ENCODE measurements around the gene UBD. TPM values are rescaled to one million over a fixed set of nuclear protein-coding genes. Genes with fewer than 3 reads are reported as not detected.

Gene UBD
- total RNA-seq, 2 donors from 2014 or later, result 0.86 to 10.3 TPM

- intact Hi-C loops (cut with DNase I), result no loop called here
- Histone ChIP-seq H3K9ac (ENCODE audit: low read depth in 2 of 2, low read length in 2 of 2) (no peak overlapping the region), H3K27me3 (no peaks in the 10 kb centered on the region), H3K36me3 (no peaks in the 10 kb centered on the region), H3K4me3 (no peak overlapping the region), H3K27ac (no peak overlapping the region), H3K9me3 (no peaks in the 10 kb centered on the region), H3K4me1 (no peaks in the 10 kb centered on the region)
- no peak for DNase-seq
- TF ChIP-seq CTCF (IDR thresholded peaks at IDR 0.05), result no peak
Measured at GRCh38 chr6:29531668-29532067, 27.9 kb downstream of the UBD start.

- no peak overlapping the region for H3K4me3 ChIP-seq
- TF ChIP-seq CTCF (IDR thresholded peaks at IDR 0.05), result no peak
- intact Hi-C loops (cut with DNase I), result no loop called here
- no peaks in the 10 kb centered on the region for H3K36me3 ChIP-seq
- H3K27me3 ChIP-seq, result no peaks in the 10 kb centered on the region
- no peak overlapping the region for H3K27ac ChIP-seq
- no peaks in the 10 kb centered on the region for H3K9me3 ChIP-seq
- no peaks in the 10 kb centered on the region for H3K4me1 ChIP-seq
- no peak for DNase-seq
- no peak overlapping the region for H3K9ac ChIP-seq (ENCODE audit: low read depth in 2 of 2, low read length in 2 of 2)
Measured at GRCh38 chr6:29530671-29531310, 28.7 kb downstream of the UBD start.

- H3K27me3 ChIP-seq, result no peaks in the 10 kb centered on the region
- H3K27ac ChIP-seq, result no peak overlapping the region
Measured at GRCh38 chr6:29529956-29530355, 29.6 kb downstream of the UBD start.

GRCh38 chr6:29528988-29529560 lies 30.5 kb downstream of the UBD start:
- TF ChIP-seq CTCF (IDR thresholded peaks at IDR 0.05), result no peak
- DNase-seq, result no peak
- Histone ChIP-seq H3K4me1 (no peaks in the 10 kb centered on the region), H3K27me3 (no peaks in the 10 kb centered on the region), H3K9me3 (no peaks in the 10 kb centered on the region), H3K27ac (no peak overlapping the region), H3K9ac (ENCODE audit: low read depth in 2 of 2, low read length in 2 of 2) (no peak overlapping the region), H3K4me3 (no peak overlapping the region), H3K36me3 (no peaks in the 10 kb centered on the region)
- intact Hi-C loops (cut with DNase I), result no loop called here

More at GRCh38 chr6:29529956-29530355, 29.6 kb downstream of the UBD start:
- Histone ChIP-seq H3K9ac (ENCODE audit: low read depth in 2 of 2, low read length in 2 of 2) (no peak overlapping the region), H3K4me1 (no peaks in the 10 kb centered on the region), H3K4me3 (no peak overlapping the region), H3K9me3 (no peaks in the 10 kb centered on the region), H3K36me3 (no peaks in the 10 kb centered on the region)
- DNase-seq, result no peak
- no peak for TF ChIP-seq CTCF (IDR thresholded peaks at IDR 0.05)
- intact Hi-C loops (cut with DNase I), result no loop called here

- H3K36me3 ChIP-seq, result no peaks in the 10 kb centered on the region
- H3K4me1 ChIP-seq, result no peaks in the 10 kb centered on the region
- intact Hi-C loops (cut with DNase I), result no loop called here
- H3K27ac ChIP-seq, result no peak overlapping the region
- H3K27me3 ChIP-seq, result no peaks in the 10 kb centered on the region
- no peak for TF ChIP-seq CTCF (IDR thresholded peaks at IDR 0.05)
- no peak overlapping the region for H3K9ac ChIP-seq (ENCODE audit: low read depth in 2 of 2, low read length in 2 of 2)
- DNase-seq, result no peak
- H3K4me3 ChIP-seq, result no peak overlapping the region
- H3K9me3 ChIP-seq, result no peaks in the 10 kb centered on the region
Measured at GRCh38 chr6:29528300-29528931, 31.1 kb downstream of the UBD start.

Measured in colonic mucosa (tissue), 4 donors.